ENCODE measurements around the gene TRANK1.

The TRANK1 gene

GRCh38 chr3:36833160-36833814 lies 111.6 kb downstream of the TRANK1 start:
- no peak for DNase-seq

GRCh38 chr3:36832406-36832805 lies 112.4 kb downstream of the TRANK1 start:
- DNase-seq, result no peak

GRCh38 chr3:36827133-36827532 lies 117.7 kb downstream of the TRANK1 start:
- no peak for DNase-seq

- DNase-seq, result no peak
Observed at GRCh38 chr3:36826240-36826639, 118.6 kb downstream of the TRANK1 start.

GRCh38 chr3:36824443-36824842 lies 120.4 kb downstream of the TRANK1 start:
- DNase-seq, result no peak

- no peak for DNase-seq
Observed at GRCh38 chr3:36823806-36824205, 121.0 kb downstream of the TRANK1 start.

- DNase-seq, result no peak
Observed at GRCh38 chr3:36820083-36820482, 124.8 kb downstream of the TRANK1 start.

- DNase-seq, result no peak
Observed at GRCh38 chr3:36817806-36818533, 126.9 kb downstream of the TRANK1 start.

- DNase-seq, result no peak
Observed at GRCh38 chr3:36815375-36815774, 129.5 kb downstream of the TRANK1 start.

GRCh38 chr3:36814776-36815175 lies 130.1 kb downstream of the TRANK1 start:
- DNase-seq, result no peak

- DNase-seq, result peak; percentile 30
Observed at GRCh38 chr3:36814066-36814717, 130.7 kb downstream of the TRANK1 start.

- DNase-seq, result peak; percentile 0
Observed at GRCh38 chr3:36813305-36813704, 131.5 kb downstream of the TRANK1 start.

- no peak for DNase-seq
Observed at GRCh38 chr3:36812240-36812639, 132.6 kb downstream of the TRANK1 start.

GRCh38 chr3:36811768-36812167 lies 133.1 kb downstream of the TRANK1 start:
- no peak for DNase-seq

GRCh38 chr3:36804295-36805055 lies 140.4 kb downstream of the TRANK1 start:
- peak; percentile 5 for DNase-seq

GRCh38 chr3:36803091-36803791 lies 141.6 kb downstream of the TRANK1 start:
- DNase-seq, result no peak

- no peak for DNase-seq
Observed at GRCh38 chr3:36800533-36801116, 144.2 kb downstream of the TRANK1 start.

- DNase-seq, result no peak
Observed at GRCh38 chr3:36796881-36797280, 148.0 kb downstream of the TRANK1 start.

GRCh38 chr3:36796161-36796560 lies 148.7 kb downstream of the TRANK1 start:
- DNase-seq, result no peak

- no peak for DNase-seq
Observed at GRCh38 chr3:36795622-36796021, 149.2 kb downstream of the TRANK1 start.

GRCh38 chr3:36792342-36792741 lies 152.5 kb downstream of the TRANK1 start:
- DNase-seq, result no peak

GRCh38 chr3:36790765-36791164 lies 154.1 kb downstream of the TRANK1 start:
- DNase-seq, result no peak

Data from DMS79 treated with DMSO at 0.1 percent for 48 hours (cell line).